Measurements from ENCODE around the gene STXBP2. TPM values are rescaled to one million over a fixed set of nuclear protein-coding genes. Genes with fewer than 3 reads are reported as not detected.

Gene STXBP2
- total and polyA plus RNA-seq, 9 of the 15 experiments (the other 6 are each of a cell fraction or from before 2014, with no cell fraction given) = 2.5 to 163 (median 71.3) TPM

- no peak for TF ChIP-seq MLLT1 (IDR thresholded peaks at IDR 0.05)
- no peak for TF ChIP-seq KLF6 (CRISPR knock-in tag; IDR thresholded peaks at IDR 0.05; ENCODE audit: borderline replicate concordance)
- TF ChIP-seq ZNF436 (CRISPR knock-in tag; IDR thresholded peaks at IDR 0.05) = no peak
- no peak for TF ChIP-seq SRSF7 (optimal IDR thresholded peaks at IDR 0.05; ENCODE audit: low read depth, low read length)
- no peak for TF ChIP-seq CBFA2T2 (conservative IDR thresholded peaks at IDR 0.05)
- no peak for TF ChIP-seq HLTF (IDR thresholded peaks at IDR 0.05)
- no peak for TF ChIP-seq ZNF277 (CRISPR knock-in tag; IDR thresholded peaks at IDR 0.05; ENCODE audit: borderline replicate concordance)
- no peak for TF ChIP-seq MEF2D (tag; conservative IDR thresholded peaks at IDR 0.05; ENCODE audit: low read depth)
- no peak for TF ChIP-seq ZNF398 (CRISPR knock-in tag; IDR thresholded peaks at IDR 0.05)
- TF ChIP-seq SREBF1 (IDR thresholded peaks at IDR 0.05; ENCODE audit: borderline replicate concordance, low read depth, low read length) = no peak
- peak; percentile 96 for TF ChIP-seq NRF1 (conservative IDR thresholded peaks at IDR 0.05 in 1 of 2, IDR thresholded peaks at IDR 0.05 in 1 of 2)
- TF ChIP-seq ZNF655 (CRISPR knock-in tag; IDR thresholded peaks at IDR 0.05) = no peak
- TF ChIP-seq ZMIZ1 (IDR thresholded peaks at IDR 0.05; ENCODE audit: low read depth in 2 of 2, low read length in 2 of 2) = no peak
- peak; percentile 57 for TF ChIP-seq HNRNPLL (IDR thresholded peaks at IDR 0.05; ENCODE audit: low read depth, low read length, poor library complexity, severe bottlenecking)
- TF ChIP-seq MCM2 (IDR thresholded peaks at IDR 0.05; ENCODE audit: low read depth) = no peak
- TF ChIP-seq HMBOX1 (IDR thresholded peaks at IDR 0.05) = no peak
- TF ChIP-seq FOSL1 (tag; conservative IDR thresholded peaks at IDR 0.05) = no peak
Observed at GRCh38 chr19:7680606-7681339, 43.9 kb downstream of the STXBP2 start, which contains the start of gene TRAPPC5 (continued).
